ENCODE results near the gene TMEM59L. TPM values are rescaled to one million over a fixed set of nuclear protein-coding genes. Genes with fewer than 3 reads are reported as not detected.

Gene TMEM59L
- total RNA-seq, 4 donors from 2014 or later, result 0.96 to 4.0 (median 2.0) TPM

- Histone ChIP-seq H3K4me1 (peaks cover 0 to 64% (median 42%) of the 10 kb centered on the region in 3 donors), H3K36me3 (no peaks in the 10 kb centered on the region), H3K4me3 (peak overlapping the region; percentile 13 to 50), H3K27me3 (peaks cover 93% of the 10 kb centered on the region), H3K9me3 (no peaks in the 10 kb centered on the region), H3K27ac (no peak overlapping the region)
- WGBS, 2 donors (ENCODE audit: low coverage in 1 of 2), result 0 to 3% methylated on average over 2 to 12 of the region's 68 CpGs
- no peak for ATAC-seq
- TF ChIP-seq POLR2A (IDR thresholded peaks at IDR 0.05) (no peak), POLR2AphosphoS5 (IDR thresholded peaks at IDR 0.05) (no peak), EP300 (IDR thresholded peaks at IDR 0.05) (no peak), CTCF (IDR thresholded peaks at IDR 0.05) (no peak)
Observed at GRCh38 chr19:18607226-18608101, 5.2 kb upstream of the TMEM59L start.

- Histone ChIP-seq H3K9me3 (no peaks in the 10 kb centered on the region), H3K4me1 (peaks cover 0 to 71% (median 48%) of the 10 kb centered on the region in 3 donors), H3K36me3 (no peaks in the 10 kb centered on the region), H3K27ac (no peak overlapping the region), H3K4me3 (no peak overlapping the region), H3K27me3 (peaks cover 97% of the 10 kb centered on the region)
- ATAC-seq, result no peak
- 27 to 38% methylated on average over 2 to 4 of the region's 5 CpGs for WGBS, 2 donors (ENCODE audit: low coverage in 1 of 2)
- TF ChIP-seq EP300 (IDR thresholded peaks at IDR 0.05) (no peak), POLR2A (IDR thresholded peaks at IDR 0.05) (no peak), CTCF (IDR thresholded peaks at IDR 0.05) (no peak), POLR2AphosphoS5 (IDR thresholded peaks at IDR 0.05) (no peak)
Observed at GRCh38 chr19:18608102-18608804, 4.4 kb upstream of the TMEM59L start.

- H3K36me3 ChIP-seq, result no peaks in the 10 kb centered on the region
- no peak overlapping the region for H3K4me3 ChIP-seq
- H3K27ac ChIP-seq, result no peak overlapping the region
- peaks cover 0 to 65% (median 45%) of the 10 kb centered on the region in 3 donors for H3K4me1 ChIP-seq
- no peak for ATAC-seq
- 63 to 80% methylated on average over 3 to 8 of the region's 9 CpGs for WGBS, 2 donors (ENCODE audit: low coverage in 1 of 2)
- peaks cover 97% of the 10 kb centered on the region for H3K27me3 ChIP-seq
- TF ChIP-seq CTCF (IDR thresholded peaks at IDR 0.05) (no peak), POLR2A (IDR thresholded peaks at IDR 0.05) (no peak), EP300 (IDR thresholded peaks at IDR 0.05) (no peak), POLR2AphosphoS5 (IDR thresholded peaks at IDR 0.05) (no peak)
- no peaks in the 10 kb centered on the region for H3K9me3 ChIP-seq
Observed at GRCh38 chr19:18608805-18609716, 3.6 kb upstream of the TMEM59L start.

GRCh38 chr19:18609717-18610051, 3.0 kb upstream of the TMEM59L start:
- H3K27me3 ChIP-seq, result peaks cover 97% of the 10 kb centered on the region
- no peaks in the 10 kb centered on the region for H3K36me3 ChIP-seq
- no peaks in the 10 kb centered on the region for H3K9me3 ChIP-seq
- peaks cover 0 to 60% (median 44%) of the 10 kb centered on the region in 3 donors for H3K4me1 ChIP-seq
- 0% methylated on average over 1 of the region's 2 CpGs; no CpG with 5 or more reads in 1 of the 2 donors for WGBS, 2 donors (ENCODE audit: low coverage in 1 of 2)
- H3K4me3 ChIP-seq, result no peak overlapping the region
- TF ChIP-seq CTCF (IDR thresholded peaks at IDR 0.05) (no peak), EP300 (IDR thresholded peaks at IDR 0.05) (no peak), POLR2AphosphoS5 (IDR thresholded peaks at IDR 0.05) (no peak), POLR2A (IDR thresholded peaks at IDR 0.05) (no peak)
- ATAC-seq, result no peak
- no peak overlapping the region for H3K27ac ChIP-seq
